ENCODE results near the gene MEX3A. TPM values are rescaled to one million over a fixed set of nuclear protein-coding genes. Genes with fewer than 3 reads are reported as not detected.

The MEX3A gene
- polyA plus RNA-seq, 1 experiment, result 11.8 TPM

DNA sequence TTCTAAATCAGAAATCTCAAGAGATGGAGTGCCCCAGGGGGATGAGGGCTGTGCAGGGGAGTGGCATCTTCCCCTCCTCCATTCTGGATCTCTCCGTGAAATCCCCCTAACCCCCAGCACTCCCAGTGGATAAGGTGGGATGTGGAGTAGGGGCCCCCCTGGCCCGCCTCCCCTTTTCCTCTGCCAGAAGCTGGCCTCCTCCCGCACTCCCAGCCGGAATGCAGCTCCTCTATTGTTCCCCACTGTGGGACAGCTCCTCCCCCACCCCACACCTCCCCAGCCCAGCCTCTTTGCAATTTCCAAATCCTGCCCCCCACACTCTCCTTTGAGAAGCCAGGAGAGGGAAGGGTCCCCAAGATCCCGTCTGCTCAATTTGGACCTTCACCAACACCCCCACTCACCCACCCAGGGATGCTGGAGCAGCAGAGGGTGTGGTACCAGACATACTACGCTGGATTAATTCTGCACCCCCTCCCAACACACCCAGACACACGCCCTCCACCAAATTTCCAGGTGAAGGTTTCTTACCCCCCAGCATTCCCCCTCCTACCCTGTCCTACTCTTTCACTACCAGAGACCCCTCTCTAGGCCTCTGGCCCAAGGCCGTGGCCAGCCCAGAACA is 1.9 kb downstream of the MEX3A start:
- ChIA-PET CTCF (interaction anchor here (1.3 kb wide), 1 partner anchor 11 kb away, joined by 3 read pairs; no protein-coding TSS in a partner anchor), POLR2A (interaction anchor here (0.6 kb wide), 1 partner anchor 161 kb away, joined by 3 read pairs; no protein-coding TSS in a partner anchor)
- Histone ChIP-seq H3K27ac (ENCODE audit: low read depth, low read length) (no peak overlapping the region), H3K27me3 (ENCODE audit: control insufficient read depth, insufficient read depth, low read length) (no peaks in the 10 kb centered on the region), H3K4me3 (ENCODE audit: low read depth, low read length) (peak overlapping the region; percentile 87), H3K9me3 (ENCODE audit: control insufficient read depth, insufficient read depth, low read length) (no peaks in the 10 kb centered on the region; the same call in 1 of the 2 replicates)
- DNase-seq (ENCODE audit: low read depth, low spot score), result no peak
- TF ChIP-seq, protein P1, sequence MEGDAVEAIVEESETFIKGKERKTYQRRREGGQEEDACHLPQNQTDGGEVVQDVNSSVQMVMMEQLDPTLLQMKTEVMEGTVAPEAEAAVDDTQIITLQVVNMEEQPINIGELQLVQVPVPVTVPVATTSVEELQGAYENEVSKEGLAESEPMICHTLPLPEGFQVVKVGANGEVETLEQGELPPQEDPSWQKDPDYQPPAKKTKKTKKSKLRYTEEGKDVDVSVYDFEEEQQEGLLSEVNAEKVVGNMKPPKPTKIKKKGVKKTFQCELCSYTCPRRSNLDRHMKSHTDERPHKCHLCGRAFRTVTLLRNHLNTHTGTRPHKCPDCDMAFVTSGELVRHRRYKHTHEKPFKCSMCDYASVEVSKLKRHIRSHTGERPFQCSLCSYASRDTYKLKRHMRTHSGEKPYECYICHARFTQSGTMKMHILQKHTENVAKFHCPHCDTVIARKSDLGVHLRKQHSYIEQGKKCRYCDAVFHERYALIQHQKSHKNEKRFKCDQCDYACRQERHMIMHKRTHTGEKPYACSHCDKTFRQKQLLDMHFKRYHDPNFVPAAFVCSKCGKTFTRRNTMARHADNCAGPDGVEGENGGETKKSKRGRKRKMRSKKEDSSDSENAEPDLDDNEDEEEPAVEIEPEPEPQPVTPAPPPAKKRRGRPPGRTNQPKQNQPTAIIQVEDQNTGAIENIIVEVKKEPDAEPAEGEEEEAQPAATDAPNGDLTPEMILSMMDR (IDR thresholded peaks at IDR 0.05; ENCODE audit: low read depth, low read length), result no peak

DNA sequence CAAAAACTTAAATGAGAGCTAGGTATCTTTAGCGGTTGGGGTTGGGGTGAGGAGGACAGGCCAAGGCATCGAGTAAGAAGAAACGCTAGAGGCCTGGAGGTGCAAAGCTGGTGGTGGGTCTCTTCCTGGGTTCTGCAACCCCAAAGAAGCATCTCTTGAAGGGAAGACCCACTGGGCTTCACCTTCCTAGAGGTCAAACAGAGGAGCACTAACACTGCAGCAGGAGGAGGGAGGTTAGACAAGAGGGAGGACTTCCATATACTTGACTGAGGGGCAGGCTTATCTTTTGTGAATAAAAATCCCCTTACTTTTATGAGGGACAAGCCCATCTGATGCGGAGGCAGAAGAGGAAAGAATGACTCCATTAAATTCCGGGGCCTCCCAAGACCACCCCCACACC is 2.5 kb downstream of the MEX3A start:
- no peak overlapping the region for H3K27ac ChIP-seq (ENCODE audit: low read depth, low read length)
- ChIA-PET CTCF (interaction anchor here (0.6 to 1.3 kb wide), 3 partner anchors 11 to 145 kb away, joined by 3 to 6 read pairs (median 3); no protein-coding TSS in a partner anchor), POLR2A (no interaction called here)
- no peak for DNase-seq (ENCODE audit: low read depth, low spot score)
- H3K4me3 ChIP-seq (ENCODE audit: low read depth, low read length), result peak overlapping the region; percentile 87
- H3K9me3 ChIP-seq (ENCODE audit: control insufficient read depth, insufficient read depth, low read length), result no peaks in the 10 kb centered on the region; the same call in 1 of the 2 replicates
- no peaks in the 10 kb centered on the region for H3K27me3 ChIP-seq (ENCODE audit: control insufficient read depth, insufficient read depth, low read length)
- TF ChIP-seq, protein P1 (IDR thresholded peaks at IDR 0.05; ENCODE audit: low read depth, low read length), result no peak

DNA sequence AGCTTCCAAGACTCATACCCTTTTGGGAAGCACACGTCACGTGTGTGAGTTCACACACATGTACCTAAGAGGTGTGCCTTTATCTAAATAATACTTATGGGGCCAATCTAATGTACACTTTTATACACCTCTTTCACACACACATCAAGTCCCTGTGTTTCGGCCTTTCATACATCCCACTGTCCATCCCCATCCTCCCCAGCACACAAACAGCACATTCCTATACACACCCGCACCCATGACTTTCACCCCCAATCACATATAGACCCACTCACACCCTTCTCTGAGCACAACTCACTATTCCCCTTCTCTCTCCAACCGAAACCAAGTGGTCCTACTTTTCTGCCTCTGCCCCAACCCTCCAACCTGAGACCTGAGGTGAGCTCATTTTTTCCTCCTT is 3.5 kb downstream of the MEX3A start:
- TF ChIP-seq, protein P1 (IDR thresholded peaks at IDR 0.05; ENCODE audit: low read depth, low read length), result no peak
- no peaks in the 10 kb centered on the region for H3K27me3 ChIP-seq (ENCODE audit: control insufficient read depth, insufficient read depth, low read length)
- H3K9me3 ChIP-seq (ENCODE audit: control insufficient read depth, insufficient read depth, low read length), result no peaks in the 10 kb centered on the region; the same call in 1 of the 2 replicates
- no peak overlapping the region for H3K27ac ChIP-seq (ENCODE audit: low read depth, low read length)
- POLR2A ChIA-PET, result no interaction called here
- CTCF ChIA-PET, result interaction anchor here (0.9 to 1.7 kb wide), 3 partner anchors 12 to 146 kb away, joined by 4 to 7 read pairs (median 6); no protein-coding TSS in a partner anchor
- H3K4me3 ChIP-seq (ENCODE audit: low read depth, low read length), result peak overlapping the region; percentile 31
- no peak for DNase-seq (ENCODE audit: low read depth, low spot score)

DNA sequence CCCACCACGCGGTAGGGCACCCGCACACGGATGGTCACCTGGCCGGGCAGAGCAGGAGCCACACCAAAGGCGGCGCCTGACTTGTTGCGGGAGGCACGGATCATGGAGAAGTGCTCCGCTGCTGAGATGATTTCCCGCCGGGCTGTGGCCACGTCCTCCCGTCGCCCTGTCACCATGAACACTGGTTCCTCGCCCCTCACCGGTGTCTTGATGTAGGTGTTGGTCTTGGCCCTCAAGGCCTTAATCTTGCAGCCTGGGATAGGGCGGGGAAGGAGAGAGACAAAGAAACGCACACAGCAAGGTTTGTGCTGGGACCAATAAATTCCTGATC is 4.9 kb downstream of the MEX3A start:
- TF ChIP-seq, protein P1 (IDR thresholded peaks at IDR 0.05; ENCODE audit: low read depth, low read length), result no peak
- CTCF ChIA-PET, result no interaction called here
- no peak for DNase-seq (ENCODE audit: low read depth, low spot score)
- Histone ChIP-seq H3K27me3 (ENCODE audit: control insufficient read depth, insufficient read depth, low read length) (no peaks in the 10 kb centered on the region), H3K9me3 (ENCODE audit: control insufficient read depth, insufficient read depth, low read length) (no peaks in the 10 kb centered on the region; the same call in 1 of the 2 replicates), H3K4me3 (ENCODE audit: low read depth, low read length) (no peak overlapping the region), H3K27ac (ENCODE audit: low read depth, low read length) (peak overlapping the region; percentile 11)
- POLR2A ChIA-PET, result no interaction called here

DNA sequence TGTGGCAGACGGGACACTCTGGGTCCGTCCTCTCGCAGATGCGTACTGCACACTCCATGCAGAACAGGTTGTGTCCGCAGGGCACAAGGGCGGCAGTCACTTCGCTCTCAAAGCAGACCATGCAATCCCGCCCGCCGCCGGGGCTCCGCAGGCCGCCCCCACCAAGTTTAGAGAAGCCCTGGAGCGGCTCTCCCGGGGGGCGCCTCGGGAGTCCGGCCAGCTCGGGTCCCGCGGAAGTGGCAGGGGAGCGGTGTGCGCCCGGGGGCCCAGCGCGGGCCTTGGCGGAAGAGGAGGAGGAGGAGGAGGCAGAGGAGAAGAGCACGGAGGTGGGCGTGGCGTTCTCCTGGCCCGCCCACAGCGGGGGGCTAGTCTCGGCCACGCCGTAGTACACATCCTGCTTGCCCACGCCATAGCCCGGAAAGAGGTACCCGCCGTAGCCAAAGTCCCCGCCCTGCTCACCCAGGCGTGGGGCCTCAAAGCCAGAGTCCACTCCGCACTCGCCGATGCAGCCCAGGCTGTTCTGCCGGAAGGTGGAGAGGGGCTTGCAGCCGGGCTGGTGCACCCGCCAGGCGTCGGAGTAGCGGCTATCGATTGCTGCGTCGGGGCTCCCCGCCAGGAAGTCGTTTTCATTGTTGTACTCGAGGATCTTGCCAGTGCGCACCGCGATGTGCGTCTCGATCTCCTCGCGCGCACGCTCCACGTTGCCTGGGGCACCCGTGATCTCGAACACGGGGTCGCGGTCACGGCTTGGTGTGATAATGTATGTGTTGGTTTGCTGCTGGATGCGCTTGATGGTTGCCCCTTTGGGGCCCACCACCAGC is 5.4 kb downstream of the MEX3A start:
- ChIA-PET POLR2A (no interaction called here), CTCF (interaction anchor here (1.9 to 2.4 kb wide), 2 partner anchors 10 to 148 kb away, joined by 6 to 12 read pairs; no protein-coding TSS in a partner anchor)
- Histone ChIP-seq H3K4me3 (ENCODE audit: low read depth, low read length) (no peak overlapping the region), H3K27me3 (ENCODE audit: control insufficient read depth, insufficient read depth, low read length) (no peaks in the 10 kb centered on the region), H3K27ac (ENCODE audit: low read depth, low read length) (no peak overlapping the region), H3K9me3 (ENCODE audit: control insufficient read depth, insufficient read depth, low read length) (no peaks in the 10 kb centered on the region; the same call in 1 of the 2 replicates)
- TF ChIP-seq, protein P1 (IDR thresholded peaks at IDR 0.05; ENCODE audit: low read depth, low read length), result no peak
- DNase-seq (ENCODE audit: low read depth, low spot score), result no peak

Data from AG04450 (cell line).